Heart left ventricle (tissue), 16 donors: Measurements from ENCODE around the gene GATA3. TPM values are rescaled to one million over a fixed set of nuclear protein-coding genes. Genes with fewer than 3 reads are reported as not detected.

ENCODE experiments used
- ATAC-seq, 4 donors: fragments of 200-7000 bp; cut with Tn5 transposase; one replicate each; pipeline ENCODE4 v1.9.1; 2020 to 2022; ENCODE audit warnings: moderate library complexity in 4 of 4, mild to moderate bottlenecking in 3 of 4, moderate number of reproducible peaks in 1 of 4
- DNase-seq, 5 donors: peaks; one replicate each; pipeline ENCODE4 v3.0.0-alpha.2; 2020
- H3K27ac ChIP-seq, 12 donors: fragments of 200-600 bp; sonication (generic) in 4 of 12; one replicate each; pipeline versions ENCODE4 v1.5.0 to v1.8.0; 2016 to 2022; ENCODE audit warnings: mild to moderate bottlenecking in 2 of 12
- H3K27me3 ChIP-seq, 9 donors: fragments of 200-600 bp; sonication (generic) in 2 of 9; one replicate each; pipeline versions ENCODE4 v1.5.1 to v1.8.0; 2016 to 2022; ENCODE audit warnings: mild to moderate bottlenecking in 3 of 9
- H3K36me3 ChIP-seq, 9 donors: fragments of 200-600 bp; sonication (generic) in 2 of 9; one replicate each; pipeline versions ENCODE4 v1.5.0 to v1.8.0; 2018 to 2022; ENCODE audit warnings: mild to moderate bottlenecking in 2 of 9
- H3K4me1 ChIP-seq, 12 donors: fragments of 200-600 bp; sonication (generic) in 4 of 12; one replicate each; pipeline versions ENCODE4 v1.5.0 to v1.8.0; 2016 to 2022; ENCODE audit warnings: mild to moderate bottlenecking in 3 of 12
- H3K4me3 ChIP-seq, 12 donors: fragments of 200-600 bp; sonication (generic) in 4 of 12; one replicate each; pipeline versions ENCODE4 v1.5.0 to v1.8.0; 2017 to 2022; ENCODE audit warnings: mild to moderate bottlenecking in 9 of 12, moderate library complexity in 4 of 12
- H3K9me3 ChIP-seq, 12 donors: fragments of 200-600 bp; sonication (generic) in 4 of 12; one replicate each; pipeline versions ENCODE4 v1.5.0 to v1.8.0; 2016 to 2022; ENCODE audit warnings: mild to moderate bottlenecking in 1 of 12
- CTCF ChIP-seq, 12 donors: fragments of 200-600 bp; sonication (generic) in 4 of 12; IDR thresholded peaks; one replicate each; pipeline versions ENCODE4 v1.5.0 to v1.8.0; 2018 to 2022; ENCODE audit warnings: antibody characterized with exemption in 12 of 12, mild to moderate bottlenecking in 5 of 12
- POLR2A ChIP-seq, 2 donors: fragments of 450-650 bp; IDR thresholded peaks; one replicate each; pipeline ENCODE4 v1.6.1; 2017; ENCODE audit warnings: antibody characterized with exemption in 2 of 2, mild to moderate bottlenecking in 2 of 2, moderate library complexity in 2 of 2
- WGBS, 4 donors: extraction: QIAGEN DNeasy Blood & Tissue Kit in 2 of 4; methylation state at CpG; one replicate each; pipeline versions ENCODE4 v1.1.5 to v1.1.7; 2013 to 2018; 5-methylcytosine and 5-hydroxymethylcytosine counted together
- intact Hi-C, 10 donors: fragments of 100-400 bp; cut with DNase I; formaldehyde crosslinking; loops; one replicate each; pipeline versions ENCODE4 v1.11.1 to v1.14.2; 2022
- polyA plus RNA-seq, 2 donors: library from polyadenylated mRNA; stranded (reverse); fragments of 200-250 nt; gene quantifications; one replicate each; pipeline ENCODE4 v1.2.3, GENCODE V29; 2013
- total RNA-seq, 9 donors: library from RNA; depleted of rRNA in 2 of 9; stranded (reverse); fragments of >200 nt in 2 of 9; fragmentation: NEBNext Ultra II Directional in 3 of 9; extraction: Animal tissue kit (Norgen Biotek cat#: 25700) in 3 of 9; gene quantifications; one replicate each; pipeline versions ENCODE4 v1.1.0 to v1.2.4, GENCODE V29; 2016 to 2023
- donor health status: ischemic (EF 13 %, LVEDD 7.1; RV severe dilation, severe dysfunction).
- donor health status: healthy with polysubstance abuse.
- donor health status: DM: no; HTN: yes; CAD: no.
- donor health status: DM: no; HTN: no; CAD: no.
- donor health status: ischemic (EF 25% LVEDD 6.9; RV normal size, moderate dysfunction).
- donor health status: ischemic (EF 25% LVEDD 5.7; RV mildly dilated, moderate dysfunction).
- donor health status: healthy.
- donor health status: DM: yes; HTN: yes; CAD: no.
- donor health status: ischemic (EF 35%, LVEDD 5.7; RV mildly dilated, moderate dysfunction).
- donor health status: nonischemic (EF 11% LVEDD 7.7; RV severe dilation, severe dysfunction).
- donor health status: DM: yes; HTN: yes; CAD: no.
- donor health status: PGD.
- donor health status: ischemic (EF 29% LVEDD 5.4; RV normal size, mild dysfunction).
- donor health status: nonischemic (EF 23%, LVEDD 6.1; RV moderate dilation, normal function).

GATA3 gene
- total and polyA plus RNA-seq, 11 donors = 0.71 to 3.4 (median 1.4) TPM

DNA sequence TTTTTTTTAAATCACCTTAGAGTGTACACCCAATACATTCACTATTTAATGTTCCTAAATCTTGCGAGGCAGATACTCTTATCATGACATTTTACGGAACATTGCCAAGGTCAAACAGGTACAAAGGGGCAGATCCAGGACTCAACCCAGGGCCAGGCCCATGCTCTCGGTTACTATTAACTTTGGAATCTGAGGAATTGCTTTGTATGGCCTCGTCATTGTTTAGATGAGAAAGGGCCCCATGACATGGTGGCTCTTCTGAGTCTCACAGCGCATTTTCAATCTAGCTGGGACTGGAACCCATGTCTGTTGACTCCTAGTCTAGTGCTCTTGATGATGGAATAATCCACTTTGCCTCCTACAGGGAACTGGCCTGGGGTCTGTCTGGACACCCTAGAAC is 59.1 kb downstream of the GATA3 start:
- WGBS, 4 donors = 89 to 97% (median 91%) methylated on average over 4 to 5 of the region's 5 CpGs
- Histone ChIP-seq H3K27ac (no peak overlapping the region), H3K9me3 (no peaks in the 10 kb centered on the region), H3K4me3 (no peak overlapping the region), H3K4me1 (no peaks in the 10 kb centered on the region), H3K36me3 (no peaks in the 10 kb centered on the region), H3K27me3 (peaks cover 0 to 16% (median 0%) of the 10 kb centered on the region in 9 donors)
- ATAC-seq = no peak
- intact Hi-C loops = no loop called here
- TF ChIP-seq CTCF (IDR thresholded peaks at IDR 0.05) (no peak), POLR2A (IDR thresholded peaks at IDR 0.05) (no peak)
- DNase-seq = no peak

DNA sequence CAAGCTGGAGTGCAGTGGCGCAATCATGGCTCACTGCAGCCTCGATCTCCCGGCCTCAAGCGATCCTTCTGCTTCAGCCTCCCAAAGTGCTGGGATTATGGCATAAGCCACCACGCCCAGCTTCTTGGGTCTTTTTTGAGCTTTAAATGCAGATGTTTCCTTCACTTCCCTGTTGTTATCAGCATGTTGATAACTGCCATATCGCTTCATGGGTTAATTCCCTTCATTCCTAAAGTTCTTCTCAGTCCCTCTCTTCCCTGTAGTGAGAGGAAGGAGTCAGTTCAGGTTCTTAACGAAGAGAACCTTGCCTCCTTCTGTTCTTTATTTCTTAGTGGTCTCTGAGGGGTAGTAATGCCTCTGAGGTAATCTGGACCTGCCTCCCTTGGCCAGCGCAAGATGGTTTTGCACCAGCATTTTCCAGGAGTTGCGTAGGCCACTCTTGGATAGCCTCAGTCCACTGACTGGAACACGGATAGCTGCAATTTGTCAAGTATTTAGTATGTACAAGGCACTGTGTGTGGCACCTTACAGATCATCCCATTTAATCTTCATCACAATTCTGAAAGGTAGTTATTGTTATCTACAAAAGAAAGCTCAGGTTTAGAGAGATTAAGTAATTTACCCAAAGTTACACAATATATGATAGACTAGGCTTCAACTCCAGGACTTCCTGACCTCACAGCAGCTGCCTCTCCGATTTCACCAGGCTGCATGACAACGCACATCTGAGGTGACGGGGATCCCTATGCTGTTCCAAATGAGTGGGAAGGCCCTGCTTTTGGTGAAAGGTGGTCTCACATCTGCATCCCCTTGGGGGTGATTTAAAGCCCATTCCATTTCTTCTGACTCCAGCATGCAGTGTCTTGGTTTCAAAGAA is 60.5 kb downstream of the GATA3 start:
- no peak for TF ChIP-seq POLR2A (IDR thresholded peaks at IDR 0.05)
- TF ChIP-seq CTCF (IDR thresholded peaks at IDR 0.05) = no peak
- Histone ChIP-seq H3K9me3 (no peaks in the 10 kb centered on the region), H3K4me3 (no peak overlapping the region), H3K27ac (no peak overlapping the region), H3K36me3 (no peaks in the 10 kb centered on the region), H3K27me3 (peaks cover 0 to 7% (median 0%) of the 10 kb centered on the region in 9 donors), H3K4me1 (no peaks in the 10 kb centered on the region)
- 78 to 81% (median 80%) methylated on average over 13 of the region's 13 CpGs for WGBS, 4 donors
- intact Hi-C loops = no loop called here
- DNase-seq (no peak), ATAC-seq (no peak)

GRCh38 chr10:8115618-8115980 is 61.1 kb downstream of the GATA3 start:
- intact Hi-C loops = no loop called here
- ATAC-seq = no peak

More at GRCh38 chr10:8115618-8115980, 61.1 kb downstream of the GATA3 start:
- DNase-seq = no peak
- Histone ChIP-seq H3K36me3 (no peaks in the 10 kb centered on the region), H3K9me3 (no peaks in the 10 kb centered on the region), H3K27me3 (peaks cover 0 to 7% (median 0%) of the 10 kb centered on the region in 9 donors), H3K4me3 (no peak overlapping the region), H3K4me1 (no peaks in the 10 kb centered on the region), H3K27ac (no peak overlapping the region)
- no peak for TF ChIP-seq CTCF (IDR thresholded peaks at IDR 0.05)
- TF ChIP-seq POLR2A (IDR thresholded peaks at IDR 0.05) = no peak
- 87 to 97% (median 95%) methylated on average over 3 of the region's 3 CpGs for WGBS, 4 donors
